ENCODE data around the gene SCN1B. TPM values are rescaled to one million over a fixed set of nuclear protein-coding genes. Genes with fewer than 3 reads are reported as not detected.

Gene SCN1B
- total and polyA plus RNA-seq, 2 experiments from 2014 or later = 1.6 to 4.2 TPM

GRCh38 chr19:35023428-35023827, 6.8 kb upstream of the SCN1B start:
- no peak for TF ChIP-seq CTCF (IDR thresholded peaks at IDR 0.05; ENCODE audit: low read depth, low read length)
- H3K4me3 ChIP-seq = no peak overlapping the region
- DNase-seq (ENCODE audit: low read depth in 1 of 2, low spot score in 1 of 2) = no peak
- peaks cover 66% of the 10 kb centered on the region for H3K36me3 ChIP-seq
- H3K9me3 ChIP-seq (ENCODE audit: low read depth) = no peaks in the 10 kb centered on the region
- H3K4me1 ChIP-seq (ENCODE audit: low read depth) = no peaks in the 10 kb centered on the region
- no peaks in the 10 kb centered on the region for H3K27me3 ChIP-seq
- no peak overlapping the region for H3K27ac ChIP-seq

DNA sequence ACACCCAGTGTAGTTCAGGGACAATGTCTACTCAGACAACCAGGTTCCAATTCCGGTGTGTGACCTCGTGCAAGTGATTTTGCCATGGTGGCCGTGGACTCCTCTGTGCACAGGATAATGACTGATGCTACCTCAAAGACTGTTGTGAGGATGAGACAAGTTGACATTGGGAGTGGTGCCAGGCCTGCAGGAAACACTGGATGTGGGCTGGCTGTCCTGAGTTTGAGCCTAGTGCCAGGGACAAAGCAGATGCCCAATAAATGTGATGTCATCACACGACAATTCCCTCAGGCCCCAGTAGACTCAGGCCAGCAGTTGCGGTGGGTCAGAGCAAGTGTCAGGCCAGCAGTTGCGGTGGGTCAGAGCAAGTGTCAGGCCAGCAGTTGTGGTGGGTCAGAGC, 6.2 kb upstream of the SCN1B start:
- no peak overlapping the region for H3K27ac ChIP-seq
- no peaks in the 10 kb centered on the region for H3K9me3 ChIP-seq (ENCODE audit: low read depth)
- no peak overlapping the region for H3K4me3 ChIP-seq
- no peak for DNase-seq (ENCODE audit: low read depth in 1 of 2, low spot score in 1 of 2)
- H3K4me1 ChIP-seq (ENCODE audit: low read depth) = no peaks in the 10 kb centered on the region
- peaks cover 60% of the 10 kb centered on the region for H3K36me3 ChIP-seq
- TF ChIP-seq CTCF (IDR thresholded peaks at IDR 0.05; ENCODE audit: low read depth, low read length) = no peak
- H3K27me3 ChIP-seq = no peaks in the 10 kb centered on the region

GRCh38 chr19:35025969-35026368, 4.3 kb upstream of the SCN1B start:
- Histone ChIP-seq H3K27ac (no peak overlapping the region), H3K36me3 (peaks cover 45% of the 10 kb centered on the region)

GRCh38 chr19:35026418-35026817, 3.9 kb upstream of the SCN1B start:
- Histone ChIP-seq H3K27me3 (peaks cover 5% of the 10 kb centered on the region), H3K4me1 (ENCODE audit: low read depth) (no peaks in the 10 kb centered on the region), H3K9me3 (ENCODE audit: low read depth) (no peaks in the 10 kb centered on the region), H3K27ac (no peak overlapping the region), H3K4me3 (no peak overlapping the region), H3K36me3 (peaks cover 41% of the 10 kb centered on the region)
- no peak for DNase-seq (ENCODE audit: low read depth in 1 of 2, low spot score in 1 of 2)
- no peak for TF ChIP-seq CTCF (IDR thresholded peaks at IDR 0.05; ENCODE audit: low read depth, low read length)

More at GRCh38 chr19:35025969-35026368, 4.3 kb upstream of the SCN1B start:
- peaks cover under 1% of the 10 kb centered on the region for H3K27me3 ChIP-seq
- H3K4me1 ChIP-seq (ENCODE audit: low read depth) = no peaks in the 10 kb centered on the region
- no peak for TF ChIP-seq CTCF (IDR thresholded peaks at IDR 0.05; ENCODE audit: low read depth, low read length)
- DNase-seq (ENCODE audit: low read depth in 1 of 2, low spot score in 1 of 2) = no peak
- H3K4me3 ChIP-seq = no peak overlapping the region
- H3K9me3 ChIP-seq (ENCODE audit: low read depth) = no peaks in the 10 kb centered on the region

DNA sequence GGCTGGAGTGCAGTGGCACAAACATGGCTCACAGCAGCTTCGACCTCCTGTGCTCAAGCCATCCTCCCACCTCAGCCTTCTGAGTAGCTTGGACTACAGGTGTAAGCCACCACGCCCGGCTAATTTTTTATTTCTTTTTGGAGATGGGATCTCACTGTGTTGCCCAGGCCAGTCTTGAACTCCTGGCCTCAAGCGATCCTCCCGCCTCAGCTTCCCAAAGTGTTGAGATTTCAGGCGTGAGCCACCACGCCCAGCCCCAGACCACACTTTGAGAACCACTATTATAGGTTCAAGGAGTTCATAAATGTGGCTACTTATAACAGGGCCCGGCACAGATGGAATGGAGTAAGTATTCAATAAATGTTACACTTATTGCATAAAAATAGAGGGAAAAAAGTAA, 3.3 kb upstream of the SCN1B start:
- no peak for DNase-seq (ENCODE audit: low read depth in 1 of 2, low spot score in 1 of 2)
- H3K9me3 ChIP-seq (ENCODE audit: low read depth) = no peaks in the 10 kb centered on the region
- H3K4me1 ChIP-seq (ENCODE audit: low read depth) = no peaks in the 10 kb centered on the region
- TF ChIP-seq CTCF (IDR thresholded peaks at IDR 0.05; ENCODE audit: low read depth, low read length) = no peak
- H3K36me3 ChIP-seq = peaks cover 35% of the 10 kb centered on the region
- no peak overlapping the region for H3K4me3 ChIP-seq
- H3K27ac ChIP-seq = no peak overlapping the region
- H3K27me3 ChIP-seq = peaks cover 11% of the 10 kb centered on the region

All from cardiac muscle cell (in vitro differentiated cells and primary cell).